GM21723 (cell line): ENCODE data around the gene SLC25A10.
A peak's percentile ranks its signal among the peaks of the same experiment; 100 is the strongest.

Experiments
- ATAC-seq: cut with Tn5 transposase; IDR thresholded peaks from one replicate; pipeline ENCODE4 v1.9.1; 2021; ENCODE audit warnings: mild to moderate bottlenecking, moderate library complexity; ENCODE audit not compliant: unreplicated experiment

The SLC25A10 gene

GRCh38 chr17:81686614-81687013 lies 25.5 kb upstream of the SLC25A10 start:
- no peak for ATAC-seq

GRCh38 chr17:81687770-81688541 lies 24.1 kb upstream of the SLC25A10 start:
- ATAC-seq = no peak

GRCh38 chr17:81688616-81689015 lies 23.5 kb upstream of the SLC25A10 start:
- ATAC-seq = no peak

GRCh38 chr17:81690066-81690465 lies 22.0 kb upstream of the SLC25A10 start:
- no peak for ATAC-seq

GRCh38 chr17:81690549-81690948 lies 21.5 kb upstream of the SLC25A10 start:
- ATAC-seq = no peak

GRCh38 chr17:81691196-81691595 lies 20.9 kb upstream of the SLC25A10 start:
- ATAC-seq = no peak

GRCh38 chr17:81691608-81692007 lies 20.5 kb upstream of the SLC25A10 start:
- no peak for ATAC-seq

- ATAC-seq = no peak
These were observed 18.4 kb upstream of the SLC25A10 start for GRCh38 chr17:81693509-81694210.

GRCh38 chr17:81694810-81695209 lies 17.3 kb upstream of the SLC25A10 start:
- ATAC-seq = no peak

- no peak for ATAC-seq
These were observed 16.9 kb upstream of the SLC25A10 start for GRCh38 chr17:81695211-81695610.

- no peak for ATAC-seq
These were observed 16.3 kb upstream of the SLC25A10 start for GRCh38 chr17:81695801-81696200.

GRCh38 chr17:81696218-81696941 lies 15.7 kb upstream of the SLC25A10 start:
- ATAC-seq = no peak

- no peak for ATAC-seq
These were observed 14.6 kb upstream of the SLC25A10 start for GRCh38 chr17:81697261-81698044.

- no peak for ATAC-seq
These were observed 11.5 kb upstream of the SLC25A10 start for GRCh38 chr17:81700353-81701287.

- ATAC-seq = no peak
These were observed 10.6 kb upstream of the SLC25A10 start for GRCh38 chr17:81701288-81702071.

GRCh38 chr17:81702934-81703746 lies 8.9 kb upstream of the SLC25A10 start, which contains the start of gene MRPL12:
Gene MRPL12 (plus strand): TSS chr17:81703367. CDS start chr17:81703502, 135 bp downstream.
- peak; percentile 73 for ATAC-seq

GRCh38 chr17:81703747-81704654 lies 8.1 kb upstream of the SLC25A10 start:
- no peak for ATAC-seq
